Small intestine (tissue), 7 donors: ENCODE data around the gene APMAP. TPM values are rescaled to one million over a fixed set of nuclear protein-coding genes. Genes with fewer than 3 reads are reported as not detected.

Experiments used
- DNase-seq, 2 donors: peaks; one replicate each; pipeline versions ENCODE4 v3.0.0 to v3.0.0-alpha.2; 2013
- FAIRE-seq: peaks from 2 replicates; lab custom pipeline; 2012; peaks lifted over from hg19 to GRCh38; lab: Jason Lieb, UNC
- H3K27ac ChIP-seq, 3 donors: one replicate each; pipeline ENCODE4 v1.5.1; 2013; ENCODE audit warnings: low read length in 2 of 3, mild to moderate bottlenecking in 2 of 3, control low read depth in 1 of 3, inconsistent platforms in 1 of 3, low read depth in 1 of 3, moderate library complexity in 1 of 3
- H3K27me3 ChIP-seq, 3 donors: one replicate each; pipeline ENCODE4 v1.6.1; 2013; ENCODE audit warnings: low read length in 3 of 3, inconsistent platforms in 1 of 3; ENCODE audit not compliant: control insufficient read depth in 3 of 3, insufficient read depth in 3 of 3
- H3K36me3 ChIP-seq, 3 donors: one replicate each; pipeline ENCODE4 v1.6.1; 2013; ENCODE audit warnings: low read length in 3 of 3, inconsistent platforms in 1 of 3, low read depth in 1 of 3, mild to moderate bottlenecking in 1 of 3, moderate library complexity in 1 of 3; ENCODE audit not compliant: control insufficient read depth in 3 of 3, insufficient read depth in 2 of 3
- H3K4me1 ChIP-seq, 3 donors: one replicate each; pipeline ENCODE4 v1.6.1; 2013; ENCODE audit warnings: low read length in 2 of 3, inconsistent platforms in 1 of 3, low read depth in 1 of 3, mild to moderate bottlenecking in 1 of 3, moderate library complexity in 1 of 3; ENCODE audit not compliant: control insufficient read depth in 3 of 3, insufficient read depth in 2 of 3
- H3K4me3 ChIP-seq, 3 donors: one replicate each; pipeline ENCODE4 v1.5.1; 2013; ENCODE audit warnings: low read length in 3 of 3, control low read depth in 1 of 3, inconsistent platforms in 1 of 3, low read depth in 1 of 3, mild to moderate bottlenecking in 1 of 3, moderate library complexity in 1 of 3
- H3K9me3 ChIP-seq, 2 donors: one replicate each; pipeline ENCODE4 v1.6.1; 2013; ENCODE audit warnings: low read depth in 1 of 2, low read length in 1 of 2; ENCODE audit not compliant: control insufficient read depth in 2 of 2, insufficient read depth in 1 of 2
- WGBS, 3 donors: extraction: QIAGEN DNeasy Blood & Tissue Kit; methylation state at CpG; one replicate each; pipeline ENCODE4 v1.1.7; 2013; 5-methylcytosine and 5-hydroxymethylcytosine counted together
- polyA plus RNA-seq, 4 donors: library from polyadenylated mRNA; stranded (reverse) in 3 of 4; unstranded in 1 of 4; fragments of 200-250 nt in 3 of 4; fragments of 120-200 nt in 1 of 4; gene quantifications; one replicate each; pipeline versions ENCODE4 v1.2.1 to v1.2.3, GENCODE V29; 2013
- donor health status: healthy with polysubstance abuse.
- donor health status: control.
- donor health status: control.
- donor health status: Bipolar disorder and iron deficiency.
- donor health status: healthy.

Gene APMAP
- polyA plus RNA-seq, 4 donors: 12.3 to 50.9 (median 34.1) TPM

DNA sequence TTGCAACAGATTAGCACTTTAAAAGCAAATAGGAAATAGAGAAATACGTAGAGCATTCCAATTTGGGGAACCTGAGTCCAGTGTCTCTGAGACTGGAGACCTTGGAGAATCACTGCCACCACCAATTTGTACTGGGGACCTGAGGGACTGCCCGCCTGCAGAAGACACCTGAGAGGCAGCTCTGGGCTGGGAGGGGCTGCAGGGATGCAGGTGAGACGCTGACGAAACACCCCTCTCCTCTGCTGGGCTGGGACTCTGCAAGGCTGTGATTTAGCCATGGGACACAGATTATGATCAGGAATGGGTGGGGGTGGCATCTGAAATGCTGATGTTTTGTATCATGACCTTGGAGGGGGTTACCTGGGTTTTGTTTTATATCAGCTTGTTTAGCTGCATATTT is 7.0 kb upstream of the APMAP start:
- 88 to 91% (median 88%) methylated on average over 4 of the region's 4 CpGs for WGBS, 3 donors
- DNase-seq (no peak), FAIRE-seq (no peak)
- Histone ChIP-seq H3K36me3 (peaks cover 0 to 3% (median 2%) of the 10 kb centered on the region in 3 donors), H3K4me1 (peaks cover 2 to 38% (median 7%) of the 10 kb centered on the region in 3 donors), H3K27me3 (no peaks in the 10 kb centered on the region), H3K9me3 (no peaks in the 10 kb centered on the region), H3K4me3 (no peak overlapping the region), H3K27ac (no peak overlapping the region)

DNA sequence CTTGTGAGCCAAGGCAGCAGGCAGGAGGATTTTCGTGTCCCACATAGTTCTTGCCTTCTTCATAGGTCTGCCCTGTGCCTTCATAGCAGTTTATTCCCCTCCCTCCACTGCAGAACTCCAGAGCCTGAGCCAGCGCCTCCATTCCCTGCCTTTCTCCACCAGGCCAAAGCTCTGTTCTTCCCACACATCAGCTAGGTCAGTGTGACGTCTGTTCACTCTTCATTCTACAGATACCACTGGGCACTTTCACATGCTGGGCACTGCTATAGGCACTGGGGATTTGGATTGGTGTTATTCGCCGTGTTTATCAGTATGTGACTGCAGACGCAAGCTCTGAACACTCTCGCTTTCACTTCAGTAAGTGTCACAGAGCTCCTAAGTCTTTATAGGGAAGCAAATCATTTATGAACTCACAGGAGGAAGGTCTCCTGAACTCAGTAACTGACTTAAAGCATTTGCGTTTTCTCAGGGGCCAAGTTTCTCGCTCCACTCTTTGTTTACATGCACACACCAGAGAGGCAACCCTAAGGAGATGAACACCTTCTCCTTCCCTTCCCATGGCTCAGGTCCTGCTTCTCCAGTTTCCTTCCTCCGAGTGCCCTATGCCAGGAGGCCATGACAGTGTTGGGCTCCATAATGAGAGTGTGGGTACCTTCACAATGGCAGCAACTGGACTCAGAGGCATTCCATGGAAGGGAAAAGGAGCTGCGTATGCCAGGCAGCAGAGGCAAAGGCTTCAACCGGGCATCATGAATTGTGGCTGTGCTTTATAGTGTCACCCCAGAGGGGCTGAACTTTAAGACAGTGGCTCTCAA is 6.3 kb upstream of the APMAP start:
- peaks cover 2 to 38% (median 8%) of the 10 kb centered on the region in 3 donors for H3K4me1 ChIP-seq
- FAIRE-seq (no peak), DNase-seq (peak; percentile 57 to 73)
- H3K4me3 ChIP-seq: no peak overlapping the region
- H3K27me3 ChIP-seq: no peaks in the 10 kb centered on the region
- H3K36me3 ChIP-seq: peaks cover 0 to 3% (median 2%) of the 10 kb centered on the region in 3 donors
- peak overlapping the region; percentile 25 to 42 (median 35) for H3K27ac ChIP-seq
- no peaks in the 10 kb centered on the region for H3K9me3 ChIP-seq
- 32 to 57% (median 40%) methylated on average over 12 of the region's 12 CpGs for whole genome bisulfite sequencing, 3 donors

DNA sequence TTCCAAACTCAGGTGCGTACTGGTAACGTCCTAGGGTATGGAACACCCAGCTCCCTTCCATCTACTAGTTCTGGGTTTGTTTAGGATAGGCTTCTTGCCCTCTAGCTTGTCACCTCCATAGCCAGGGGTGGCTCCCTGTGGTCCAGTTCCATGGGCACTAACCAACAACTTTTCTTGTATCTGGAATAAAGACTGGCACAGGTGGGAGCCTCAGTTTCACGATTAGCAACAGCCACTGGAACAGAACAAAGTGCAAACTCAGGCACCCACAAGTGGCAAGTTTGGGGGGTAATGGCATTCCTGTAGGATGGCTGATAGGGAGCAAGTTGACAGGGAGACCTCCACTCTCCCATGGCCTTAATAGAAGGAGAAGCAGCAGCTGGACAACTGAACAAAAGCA is 5.6 kb upstream of the APMAP start:
- Histone ChIP-seq H3K4me3 (no peak overlapping the region), H3K27ac (peak overlapping the region in 2 of 3 donors; percentile 34 to 42), H3K36me3 (peaks cover 0 to 3% (median 2%) of the 10 kb centered on the region in 3 donors), H3K4me1 (peaks cover 6 to 42% (median 8%) of the 10 kb centered on the region in 3 donors), H3K9me3 (no peaks in the 10 kb centered on the region), H3K27me3 (no peaks in the 10 kb centered on the region)
- WGBS, 3 donors: 47 to 75% (median 68%) methylated on average over 3 of the region's 3 CpGs
- FAIRE-seq (no peak), DNase-seq (no peak)

DNA sequence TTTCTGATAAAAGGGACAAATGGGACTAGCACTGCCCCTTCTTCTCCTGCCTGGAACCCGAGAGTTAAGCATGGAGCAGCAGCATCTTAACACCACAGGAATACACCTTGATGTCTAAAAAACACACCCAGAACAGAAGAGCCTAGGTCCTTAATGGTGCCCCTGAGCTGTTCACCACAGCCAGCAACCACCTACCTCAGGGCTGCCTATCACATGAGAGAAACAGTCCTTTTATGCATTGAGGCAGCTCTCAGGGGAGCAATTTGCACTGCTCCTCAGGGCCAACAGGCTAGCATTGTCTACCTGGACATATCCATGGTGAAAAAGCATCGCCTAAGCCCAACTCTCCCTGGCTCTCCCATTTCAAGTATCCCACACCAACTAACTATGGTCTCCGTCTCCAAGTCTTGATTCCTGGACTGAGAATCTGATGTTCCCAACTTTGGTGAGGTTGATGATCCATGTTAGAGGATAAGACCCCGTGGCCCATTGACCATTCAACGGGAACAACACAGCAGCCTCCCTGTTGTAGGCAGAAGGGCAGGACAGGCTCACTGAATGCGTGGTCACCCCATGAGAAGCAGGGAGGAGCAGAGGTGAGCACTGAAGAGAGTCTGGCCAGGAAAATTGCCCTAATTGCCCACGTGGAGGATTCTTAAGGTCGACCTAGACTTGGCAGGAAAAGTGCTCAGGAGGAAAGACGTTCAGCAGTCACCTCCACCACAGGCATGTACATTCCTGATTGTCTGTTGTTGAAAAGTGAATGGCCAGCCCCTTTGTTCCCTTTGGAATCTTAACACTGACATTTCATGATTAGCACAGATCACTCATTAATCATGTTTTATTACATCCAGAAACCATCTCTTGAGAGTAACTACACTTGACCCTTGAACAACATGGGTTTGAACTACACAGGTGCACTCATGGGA is 4.2 kb upstream of the APMAP start:
- H3K36me3 ChIP-seq: no peaks in the 10 kb centered on the region
- 49 to 57% (median 52%) methylated on average over 9 of the region's 9 CpGs for WGBS, 3 donors
- H3K4me3 ChIP-seq: no peak overlapping the region
- H3K4me1 ChIP-seq: peaks cover 6 to 44% (median 8%) of the 10 kb centered on the region in 3 donors
- FAIRE-seq (no peak), DNase-seq (peak; percentile 68 to 75)
- H3K27me3 ChIP-seq: no peaks in the 10 kb centered on the region
- H3K27ac ChIP-seq: peak overlapping the region in 2 of 3 donors; percentile 9 to 38
- no peaks in the 10 kb centered on the region for H3K9me3 ChIP-seq

DNA sequence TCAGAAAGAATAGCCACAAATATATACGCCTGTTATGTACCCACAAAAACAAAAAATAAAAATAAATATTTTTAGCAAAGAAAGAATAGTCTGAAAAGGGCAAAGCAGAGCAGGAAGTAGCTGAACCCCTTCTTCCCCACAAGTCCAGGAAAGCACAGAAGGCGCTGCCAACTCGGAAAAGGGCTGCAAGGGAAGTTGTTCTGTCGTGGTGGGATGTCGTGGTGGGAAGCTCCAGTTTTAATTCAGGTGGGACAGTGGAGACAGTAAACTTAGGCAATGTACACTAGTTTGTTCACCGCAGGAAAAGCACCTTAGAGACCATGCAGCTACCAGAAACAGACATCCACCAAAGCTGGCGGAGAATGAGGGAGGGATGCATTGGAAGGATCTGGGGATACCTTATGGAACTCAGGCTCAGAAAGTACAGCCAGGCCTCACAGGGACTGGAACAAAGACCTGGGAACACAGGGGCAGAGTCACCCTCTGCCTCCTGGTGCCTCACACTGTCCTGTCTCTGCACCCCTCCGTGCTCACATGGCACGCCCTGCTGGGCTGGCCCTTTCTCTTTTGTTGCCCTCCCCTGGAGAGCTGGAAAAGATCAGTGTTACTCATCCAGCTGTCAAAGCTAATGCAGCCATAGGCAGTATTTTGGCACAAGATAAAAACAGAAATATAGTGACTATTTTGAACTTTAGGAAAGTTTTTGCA is 3.3 kb upstream of the APMAP start:
- Histone ChIP-seq H3K9me3 (no peaks in the 10 kb centered on the region), H3K27ac (no peak overlapping the region), H3K4me1 (peaks cover 8 to 44% (median 13%) of the 10 kb centered on the region in 3 donors), H3K36me3 (no peaks in the 10 kb centered on the region), H3K27me3 (no peaks in the 10 kb centered on the region), H3K4me3 (no peak overlapping the region)
- 71 to 80% (median 80%) methylated on average over 9 of the region's 9 CpGs for WGBS, 3 donors
- DNase-seq: no peak
- no peak for FAIRE-seq

DNA sequence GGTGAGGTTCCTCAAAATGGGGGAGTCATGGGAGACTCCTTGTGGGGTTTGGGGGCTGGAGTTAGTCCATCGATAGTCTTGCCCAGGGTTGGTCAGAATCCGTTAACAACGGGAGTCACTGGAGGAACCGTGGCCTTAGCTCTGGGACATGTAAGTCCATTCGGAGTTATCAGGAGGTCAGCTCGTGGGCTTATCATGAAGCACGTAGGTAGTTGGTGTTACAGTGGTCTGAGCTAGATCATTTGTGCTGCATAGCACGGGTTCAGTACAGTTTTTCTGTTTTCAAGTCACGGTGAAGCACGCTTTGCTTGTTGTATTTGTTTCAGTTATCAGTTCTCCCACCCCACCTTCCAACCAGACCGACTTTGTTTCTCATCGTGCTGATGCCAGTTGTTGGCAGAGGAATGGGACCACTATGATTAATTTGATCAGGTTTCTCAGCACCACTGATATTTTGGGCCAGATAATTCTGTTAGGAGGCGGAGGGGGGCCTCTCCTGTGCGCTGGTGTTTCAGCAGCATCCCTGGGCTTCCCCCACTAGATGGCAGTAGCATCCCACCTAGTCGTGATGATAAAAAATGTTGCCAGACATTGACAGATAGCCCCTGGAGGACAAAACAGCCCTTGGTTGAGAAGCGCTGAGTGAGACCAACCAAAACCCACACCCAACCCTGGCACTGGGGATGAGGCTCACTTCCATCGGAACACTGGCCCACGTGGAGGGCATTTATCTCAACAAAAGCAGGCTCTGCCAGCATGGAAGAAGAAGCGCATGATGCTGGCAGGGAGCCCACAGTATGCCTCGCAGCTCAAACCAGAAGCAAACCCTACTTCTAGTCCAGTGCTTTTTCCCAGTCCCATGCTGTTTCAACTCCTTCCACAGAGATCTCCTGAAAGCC is 2.2 kb upstream of the APMAP start:
- Histone ChIP-seq H3K36me3 (no peaks in the 10 kb centered on the region), H3K27ac (no peak overlapping the region), H3K4me3 (no peak overlapping the region), H3K4me1 (peaks cover 8 to 42% (median 13%) of the 10 kb centered on the region in 3 donors), H3K9me3 (no peaks in the 10 kb centered on the region), H3K27me3 (no peaks in the 10 kb centered on the region)
- no peak for FAIRE-seq
- DNase-seq: peak; percentile 81 to 86
- WGBS, 3 donors: 34 to 42% (median 38%) methylated on average over 20 of the region's 20 CpGs

DNA sequence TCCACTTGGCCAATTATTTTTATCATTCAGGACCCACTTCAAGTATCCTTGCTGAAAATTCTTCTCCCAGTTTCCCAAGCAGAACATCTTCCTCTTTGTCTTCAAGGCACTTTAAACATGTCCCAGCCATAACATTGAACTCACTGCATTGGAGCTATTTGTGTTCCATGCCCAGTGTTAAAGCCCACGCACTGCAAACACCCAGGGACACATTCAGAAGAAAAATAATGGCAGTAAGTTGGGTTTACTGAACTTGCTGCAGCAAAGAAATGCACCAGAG is 1.6 kb upstream of the APMAP start:
- FAIRE-seq: no peak
- Histone ChIP-seq H3K27me3 (no peaks in the 10 kb centered on the region), H3K4me3 (no peak overlapping the region), H3K9me3 (no peaks in the 10 kb centered on the region), H3K36me3 (no peaks in the 10 kb centered on the region), H3K27ac (no peak overlapping the region), H3K4me1 (peaks cover 8 to 40% (median 13%) of the 10 kb centered on the region in 3 donors)
- DNase-seq: no peak
- 81 to 92% (median 91%) methylated on average over 1 of the region's 1 CpG for WGBS, 3 donors
